ENCODE data around the gene PARP15.
"Not testable (repeated sequence)": the region's sequence is repeated elsewhere in the genome, so short reads cannot be mapped to it uniquely, and the experiment has no call there.

Gene PARP15

DNA sequence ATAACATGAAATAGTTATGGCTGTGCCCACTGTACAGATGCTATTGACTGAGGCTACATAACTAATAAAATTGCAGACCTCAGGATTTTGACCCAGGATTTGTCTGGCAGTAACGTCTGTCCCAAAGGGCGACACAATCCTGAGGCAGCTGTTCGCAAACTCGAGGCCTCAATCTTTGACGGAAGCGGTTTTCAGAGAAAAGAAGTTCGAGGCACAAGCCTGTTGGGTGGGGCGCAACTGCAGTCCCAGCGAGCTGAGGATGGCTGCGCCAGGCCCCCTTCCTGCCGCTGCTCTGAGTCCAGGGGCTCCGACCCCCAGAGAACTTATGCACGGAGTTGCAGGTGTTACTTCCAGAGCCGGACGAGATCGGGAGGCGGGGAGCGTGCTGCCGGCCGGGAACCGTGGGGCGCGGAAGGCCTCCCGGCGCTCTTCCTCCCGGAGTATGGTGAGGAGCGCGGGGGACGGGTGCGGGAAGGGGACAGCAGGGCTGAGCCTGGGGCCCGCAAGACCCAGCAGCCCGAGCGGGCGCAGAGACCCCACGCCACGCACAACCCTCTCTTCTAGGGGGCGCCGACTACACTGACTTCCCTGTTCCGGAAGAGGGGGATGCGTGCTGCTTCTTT is at the start of gene PARP15:
TSS of gene PARP15 (plus strand) at position 242 of the 623 bp plus-strand sequence. CDS start at position 260, 18 bp downstream.
- DNase-seq (ENCODE audit: low read depth in 2 of 2, low spot score in 1 of 2) = no peak

DNA sequence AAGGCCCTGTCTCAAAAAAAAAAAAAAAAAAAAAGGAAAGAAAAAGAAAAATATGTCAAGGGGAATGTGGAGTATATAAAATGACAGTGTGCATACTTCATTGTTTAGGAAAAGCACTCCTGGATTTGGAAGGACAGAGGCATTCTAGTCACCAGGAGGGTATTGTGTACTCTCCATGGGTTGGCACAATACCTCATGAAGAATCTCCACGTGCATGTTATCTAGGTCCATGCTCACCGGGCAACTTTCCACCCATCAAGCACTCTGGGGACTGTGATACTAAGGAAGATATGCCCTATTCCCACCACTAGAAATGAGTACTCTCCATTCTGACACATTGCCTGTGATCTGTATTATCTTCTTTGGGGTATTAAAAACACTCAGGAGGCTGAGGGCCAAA is 47.3 kb upstream of the PARP15 start:
- no peak for DNase-seq (ENCODE audit: low read depth in 2 of 2, low spot score in 1 of 2)

DNA sequence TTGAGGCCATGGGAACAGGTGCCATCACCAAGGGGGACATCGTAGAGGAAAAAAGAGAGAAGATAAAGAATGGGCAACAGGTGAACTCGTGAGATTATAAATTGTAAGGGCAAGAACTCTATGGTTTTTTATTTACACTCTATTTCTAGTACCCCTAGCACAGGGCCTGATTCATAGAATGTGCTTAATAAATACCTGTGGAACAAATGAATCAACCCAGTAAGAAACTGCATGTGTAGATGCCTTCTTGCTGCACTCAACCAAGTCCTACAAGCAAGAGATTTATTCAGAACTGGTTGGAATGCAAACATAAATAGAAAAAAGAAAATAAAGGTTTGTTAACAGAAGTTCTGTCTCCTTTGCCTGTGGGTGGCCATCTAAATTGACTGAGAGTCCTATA is 44.0 kb upstream of the PARP15 start:
- DNase-seq (ENCODE audit: low read depth in 2 of 2, low spot score in 1 of 2) = no peak

DNA sequence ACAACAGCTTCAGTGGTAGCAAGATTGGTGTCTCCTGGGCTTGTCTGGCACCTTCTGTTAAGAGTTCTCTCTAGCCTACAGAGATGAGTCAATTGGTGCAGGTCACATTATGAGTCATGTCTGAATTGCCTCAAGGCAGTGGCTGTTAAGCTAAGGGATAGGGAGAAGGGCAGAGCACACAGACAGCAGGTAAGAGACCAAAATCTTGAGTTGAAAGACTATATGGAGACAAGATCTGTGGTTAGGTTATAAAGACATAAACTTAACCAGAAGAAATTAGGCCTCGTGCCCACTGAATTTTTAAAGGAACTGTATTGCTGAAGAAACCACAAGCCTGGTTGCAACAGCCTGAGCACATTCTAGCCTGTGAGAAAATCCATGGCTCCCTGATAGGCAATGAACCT is 43.5 kb upstream of the PARP15 start:
- DNase-seq (ENCODE audit: low read depth in 2 of 2, low spot score in 1 of 2) = no peak

DNA sequence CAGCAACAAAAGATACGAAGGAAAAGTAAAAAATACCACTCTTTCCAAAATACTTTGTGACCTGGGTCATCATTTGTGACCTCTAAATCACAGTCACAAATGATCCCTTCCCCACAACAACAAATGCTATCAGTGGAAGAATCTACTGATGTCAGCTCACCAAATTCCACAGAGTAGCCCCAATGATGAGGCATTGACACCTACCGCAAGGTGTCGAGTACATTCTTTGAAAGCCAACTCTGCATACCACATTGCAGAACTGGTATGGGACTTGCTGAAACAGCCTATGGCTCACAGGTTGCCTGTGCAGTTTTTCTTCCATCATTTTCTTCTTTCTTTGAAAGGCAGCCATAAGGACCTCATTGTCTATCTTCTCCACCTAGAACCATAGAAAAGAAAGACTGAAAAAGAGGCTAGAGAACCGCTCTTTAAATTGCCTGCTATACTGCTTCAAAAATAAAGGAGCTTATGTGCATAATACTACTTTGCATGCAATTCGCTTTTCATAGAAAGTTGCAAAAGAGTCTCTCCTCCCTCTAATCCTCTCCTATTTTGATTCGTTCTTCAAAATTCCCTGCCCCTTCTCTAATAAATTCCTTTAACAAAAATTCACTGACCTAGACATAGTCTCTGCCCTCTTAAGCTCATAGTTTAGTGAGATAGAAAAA is 41.4 kb upstream of the PARP15 start:
- DNase-seq (ENCODE audit: low read depth in 2 of 2, low spot score in 1 of 2) = no peak

DNA sequence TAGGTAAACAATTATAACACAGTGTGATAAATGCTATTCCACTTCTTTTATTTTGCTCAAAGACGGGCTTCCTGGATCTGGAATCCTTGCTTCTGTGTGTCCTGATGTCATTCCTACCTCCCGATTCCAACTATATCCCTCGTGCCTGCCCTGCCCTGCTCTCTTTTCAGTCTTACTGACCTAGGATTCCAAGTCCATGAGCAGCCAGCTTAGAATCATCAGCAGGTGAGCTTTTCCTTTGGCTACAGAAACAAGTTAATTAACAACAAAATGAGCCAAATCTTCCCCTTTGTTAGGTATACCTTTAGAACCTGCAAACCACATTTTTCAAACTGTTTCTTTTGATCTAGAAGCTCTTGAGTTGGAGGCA is 40.8 kb upstream of the PARP15 start:
- DNase-seq (ENCODE audit: low read depth in 2 of 2, low spot score in 1 of 2) = no peak

DNA sequence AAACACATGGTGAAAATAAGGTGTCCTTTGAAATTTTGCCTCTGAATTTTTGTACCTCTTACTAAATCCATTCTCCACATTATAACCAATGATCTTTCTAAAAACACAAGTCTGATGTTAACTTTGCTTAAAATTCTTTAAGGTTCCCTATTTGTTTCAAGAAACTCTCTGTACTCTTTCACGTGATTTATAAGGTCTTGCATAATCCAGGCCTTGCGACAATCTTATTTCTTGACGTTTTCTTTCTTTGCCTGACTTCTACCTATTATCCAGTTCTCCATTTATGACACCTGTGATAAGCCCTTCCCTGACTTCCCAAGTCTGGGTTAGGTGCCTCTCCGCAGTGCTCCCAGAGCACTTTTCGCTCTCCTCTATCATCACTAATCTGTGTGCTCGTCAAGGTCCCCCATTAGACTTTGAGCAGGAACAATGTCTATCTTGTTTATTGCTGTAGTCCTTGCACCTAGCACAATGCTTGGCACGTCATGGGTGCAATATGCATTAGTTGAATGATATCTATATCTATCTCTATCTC is 38.4 kb upstream of the PARP15 start:
- DNase-seq (ENCODE audit: low read depth in 2 of 2, low spot score in 1 of 2) = no peak

DNA sequence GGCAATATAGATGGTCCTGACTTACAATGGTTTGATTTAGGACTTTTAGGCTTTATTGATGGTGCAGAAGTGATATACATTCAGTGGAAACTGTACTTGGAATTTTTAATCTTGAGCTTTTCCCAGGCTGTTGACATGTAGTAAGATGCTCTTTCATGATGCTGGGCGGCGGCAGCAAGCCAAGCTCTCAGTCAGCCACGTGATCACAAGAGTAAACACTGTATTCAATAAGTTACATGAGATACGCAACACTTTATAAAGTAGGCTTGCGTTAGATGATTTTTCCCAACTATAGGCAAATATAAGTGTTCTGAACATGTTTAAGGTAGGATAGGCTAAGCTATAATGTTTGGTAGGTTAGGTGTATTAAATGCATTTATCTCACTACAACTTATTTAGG is 31.3 kb upstream of the PARP15 start:
- DNase-seq (ENCODE audit: low read depth in 2 of 2, low spot score in 1 of 2) = no peak

DNA sequence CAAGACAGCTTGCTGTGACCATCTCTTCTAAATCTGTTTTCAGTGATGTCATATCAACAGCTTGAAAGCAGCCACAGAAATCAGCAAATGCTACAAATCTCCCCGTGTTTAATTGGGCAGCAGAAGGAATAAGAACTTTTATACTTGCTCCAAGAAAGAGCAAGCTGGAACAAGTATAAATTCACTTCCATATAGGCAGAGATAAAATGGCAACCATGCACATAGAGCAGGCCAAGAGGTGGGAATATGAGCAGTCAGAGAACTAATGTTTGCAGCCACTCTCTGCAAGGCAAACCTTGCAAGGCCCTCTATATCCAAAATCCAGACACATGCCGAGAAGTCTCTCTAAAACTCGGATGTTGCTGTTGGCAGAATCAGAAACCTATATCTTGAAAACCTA is 29.4 kb upstream of the PARP15 start:
- DNase-seq (ENCODE audit: low read depth in 2 of 2, low spot score in 1 of 2) = no peak

DNA sequence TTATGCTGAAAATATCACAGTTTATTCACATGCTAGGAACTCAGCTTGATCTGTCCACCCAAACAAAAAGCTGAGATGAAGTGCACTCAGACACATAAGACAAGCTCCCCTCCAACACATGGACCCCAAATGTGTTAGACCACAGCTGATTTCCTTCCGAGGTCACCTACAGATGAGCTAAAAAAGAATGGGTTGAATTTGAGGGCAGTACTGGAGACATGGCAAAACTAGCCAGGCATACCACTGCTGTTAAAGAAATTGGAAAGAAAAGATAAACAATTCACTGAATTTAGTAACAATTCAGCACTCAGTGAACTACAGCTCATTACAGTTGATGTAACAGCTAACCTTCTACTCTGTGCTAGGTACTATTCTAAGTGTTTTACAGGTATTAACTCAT is 28.8 kb upstream of the PARP15 start:
- DNase-seq (ENCODE audit: low read depth in 2 of 2, low spot score in 1 of 2) = no peak

DNA sequence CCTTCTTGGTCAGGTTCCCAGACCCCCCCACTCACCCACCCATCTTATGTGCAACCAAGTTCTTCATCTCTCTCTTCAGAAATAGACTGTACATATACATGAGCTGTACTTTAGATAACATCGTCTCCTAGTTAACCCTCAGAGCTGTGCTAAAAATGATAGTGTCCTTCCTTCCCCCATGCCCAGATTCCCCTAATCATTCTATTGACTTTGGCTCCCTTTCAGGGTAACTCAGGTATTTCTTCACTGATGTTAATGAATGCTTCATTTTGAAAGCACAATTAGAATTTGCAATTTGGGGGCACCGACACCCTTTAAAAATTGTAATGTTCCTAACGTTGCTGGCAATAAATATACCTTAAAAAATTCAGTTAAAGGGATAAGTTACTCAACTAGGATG is 24.3 kb upstream of the PARP15 start:
- no peak for DNase-seq (ENCODE audit: low read depth in 2 of 2, low spot score in 1 of 2)

DNA sequence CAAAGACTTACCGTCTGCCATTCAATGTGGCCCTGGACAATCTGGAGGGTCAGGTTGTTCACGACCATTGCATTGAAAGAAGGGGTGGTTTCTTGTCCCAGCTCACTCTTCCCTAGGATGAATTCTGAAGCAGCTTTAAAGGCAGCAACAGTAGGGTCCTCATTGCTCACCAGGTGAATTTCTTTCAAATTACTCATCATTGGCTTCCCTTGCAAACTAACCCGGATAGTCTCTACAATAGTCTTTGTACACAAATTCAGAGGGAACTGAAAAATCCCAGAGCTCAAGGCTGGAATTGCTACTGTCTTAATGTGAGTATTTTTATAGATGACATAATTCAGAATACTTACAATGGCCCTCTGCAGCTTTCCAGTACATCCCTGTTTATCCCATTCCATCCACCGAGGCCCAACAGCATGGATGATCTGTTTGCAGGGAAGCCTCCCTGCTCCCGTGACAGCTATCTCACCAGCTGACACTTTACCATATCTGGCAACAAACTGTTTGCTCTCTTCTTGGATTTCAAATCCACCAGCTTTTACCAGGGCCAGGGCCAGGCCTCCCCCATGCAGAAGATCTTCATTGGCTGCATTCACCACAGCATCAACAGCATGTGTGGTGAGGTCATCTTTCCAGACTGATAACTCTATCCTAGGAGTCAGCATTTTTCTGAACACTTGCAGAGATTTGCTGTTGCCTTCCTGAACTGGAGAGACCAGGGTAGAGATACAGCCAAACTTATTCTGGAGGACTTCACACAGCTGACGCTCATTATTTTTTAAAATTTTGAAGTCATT is 22.0 kb upstream of the PARP15 start:
- DNase-seq (ENCODE audit: low read depth in 2 of 2, low spot score in 1 of 2) = no peak

DNA sequence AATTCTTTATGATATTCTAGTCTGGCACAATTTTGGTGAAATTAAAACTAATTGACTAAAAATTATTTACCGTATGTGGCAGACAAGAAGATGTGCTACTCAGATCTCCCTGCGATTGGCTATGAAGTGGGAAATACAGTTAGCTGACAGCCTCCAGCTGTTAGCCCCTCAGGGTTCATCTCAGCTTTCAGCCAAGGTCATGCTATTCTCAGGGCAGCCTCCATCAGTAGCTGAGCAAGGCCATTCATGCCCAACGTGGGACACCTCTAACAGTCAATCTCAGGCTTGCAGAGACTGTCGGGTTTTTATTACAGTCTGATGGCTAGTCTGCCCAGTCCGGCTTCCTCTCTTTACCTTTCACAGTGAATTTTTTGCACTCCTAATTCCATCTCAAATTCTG is 20.1 kb upstream of the PARP15 start:
- DNase-seq (ENCODE audit: low read depth in 2 of 2, low spot score in 1 of 2) = no peak

DNA sequence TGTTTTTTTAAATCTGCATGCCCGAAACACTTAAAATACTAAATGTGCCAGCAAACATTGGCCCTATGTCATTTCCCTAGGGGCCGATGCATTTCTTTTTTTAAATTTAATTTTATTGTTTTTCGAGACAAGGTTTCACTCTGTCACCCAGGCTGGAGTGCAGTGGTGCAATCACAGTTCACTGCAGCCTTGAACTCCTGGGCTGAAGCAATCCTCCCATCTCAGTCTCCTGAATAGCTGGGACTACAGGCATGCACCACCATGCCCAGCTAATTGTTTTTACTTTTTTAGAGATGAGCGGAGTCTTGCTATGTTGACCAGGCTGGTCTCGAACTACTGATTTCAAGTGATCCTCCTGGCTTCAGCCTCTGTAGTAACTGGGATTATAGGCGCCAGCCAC is 18.8 kb upstream of the PARP15 start:
- DNase-seq (ENCODE audit: low read depth in 2 of 2, low spot score in 1 of 2) = no peak

DNA sequence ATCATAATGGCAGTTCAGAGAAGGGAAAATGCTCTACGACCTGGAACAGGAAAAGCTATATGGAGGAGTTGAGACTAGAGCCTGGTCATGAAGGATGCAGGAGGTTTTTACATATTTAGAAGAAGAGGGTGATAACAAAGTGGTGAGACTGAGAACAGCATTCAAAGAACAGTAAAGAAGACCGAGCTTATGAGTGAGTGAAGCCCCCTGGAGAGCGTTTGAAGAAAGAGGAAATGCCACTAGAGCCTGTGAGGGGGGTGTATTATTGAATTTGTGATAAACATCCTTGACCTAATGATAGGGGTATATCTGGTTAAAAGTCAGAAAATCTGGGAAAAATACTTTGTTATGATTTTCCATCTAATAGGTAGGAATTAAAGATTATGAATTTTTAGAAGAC is 17.5 kb upstream of the PARP15 start:
- DNase-seq (ENCODE audit: low read depth in 2 of 2, low spot score in 1 of 2) = no peak

DNA sequence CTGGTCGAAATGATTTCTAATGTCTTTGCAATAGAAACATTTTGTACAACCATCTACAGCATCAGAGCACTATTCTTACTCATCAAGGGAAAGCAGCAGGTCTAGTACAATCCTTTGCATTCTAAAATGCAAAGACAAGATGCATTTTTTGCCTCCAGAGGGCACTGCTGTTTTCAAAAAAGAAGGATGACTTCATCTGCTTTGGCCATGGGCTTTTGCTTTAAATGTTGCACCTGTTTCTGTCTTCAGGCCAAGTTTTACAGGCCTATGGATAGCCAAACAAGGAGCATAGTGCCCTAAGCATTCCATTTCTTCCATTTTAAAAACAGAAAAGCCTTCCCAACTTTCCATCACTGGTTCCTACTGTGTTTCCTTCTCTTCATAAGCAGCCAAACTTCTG is 16.8 kb upstream of the PARP15 start:
- peak in 1 of 2 donors; percentile 24 for DNase-seq (ENCODE audit: low read depth in 2 of 2, low spot score in 1 of 2)

DNA sequence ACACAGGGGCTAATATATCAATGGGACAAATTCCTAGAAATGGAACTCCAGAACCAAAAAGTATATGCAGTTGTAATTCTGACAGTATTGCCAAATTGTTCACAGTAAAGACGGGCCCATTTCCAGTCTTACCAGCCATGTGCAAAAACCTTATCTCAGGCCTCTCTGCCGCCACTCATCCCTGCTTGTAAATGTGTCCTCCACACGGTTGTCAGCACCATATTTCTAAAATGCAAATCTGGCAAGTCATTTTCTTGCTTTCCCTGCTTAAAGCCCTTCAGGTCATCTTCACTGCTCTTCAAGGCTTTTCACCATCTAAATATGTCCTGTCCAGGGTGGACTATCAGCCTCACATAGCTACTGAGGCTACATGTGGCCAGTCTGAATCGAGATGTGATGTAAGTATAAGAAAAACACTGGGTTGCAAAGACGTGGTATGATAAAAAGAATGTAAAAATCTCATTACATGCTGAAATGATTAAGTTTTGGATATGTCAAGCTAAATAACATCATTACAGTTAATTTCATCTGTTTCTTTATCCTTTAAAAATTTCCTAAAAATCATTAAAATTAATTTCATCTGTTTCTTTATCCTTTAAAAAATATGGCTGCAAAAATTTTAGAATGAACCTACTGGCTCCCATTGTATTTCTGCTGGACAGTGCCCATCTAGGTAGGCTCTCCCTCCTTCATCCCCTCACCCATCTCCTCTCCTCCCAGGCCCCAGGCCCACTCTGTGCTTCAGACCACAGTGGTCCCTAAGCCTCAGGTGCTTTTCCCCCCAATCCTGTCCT is 14.3 kb upstream of the PARP15 start:
- no peak for DNase-seq (ENCODE audit: low read depth in 2 of 2, low spot score in 1 of 2)

DNA sequence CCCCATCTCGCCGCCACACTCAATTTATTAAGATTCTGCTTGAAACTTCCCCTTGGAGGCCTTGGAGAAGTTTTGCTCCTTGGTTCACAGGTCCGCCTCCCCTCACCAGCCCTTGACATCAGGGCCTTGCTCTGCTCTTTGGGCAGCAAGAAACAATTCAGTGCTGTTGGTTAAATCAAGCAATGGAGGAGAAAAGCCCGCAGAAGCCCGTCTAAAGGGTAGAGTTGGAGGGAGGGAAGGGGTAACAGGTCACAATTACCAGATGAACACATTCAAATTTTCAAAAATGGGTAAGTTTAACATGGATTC is 13.8 kb upstream of the PARP15 start:
- DNase-seq (ENCODE audit: low read depth in 2 of 2, low spot score in 1 of 2) = no peak

DNA sequence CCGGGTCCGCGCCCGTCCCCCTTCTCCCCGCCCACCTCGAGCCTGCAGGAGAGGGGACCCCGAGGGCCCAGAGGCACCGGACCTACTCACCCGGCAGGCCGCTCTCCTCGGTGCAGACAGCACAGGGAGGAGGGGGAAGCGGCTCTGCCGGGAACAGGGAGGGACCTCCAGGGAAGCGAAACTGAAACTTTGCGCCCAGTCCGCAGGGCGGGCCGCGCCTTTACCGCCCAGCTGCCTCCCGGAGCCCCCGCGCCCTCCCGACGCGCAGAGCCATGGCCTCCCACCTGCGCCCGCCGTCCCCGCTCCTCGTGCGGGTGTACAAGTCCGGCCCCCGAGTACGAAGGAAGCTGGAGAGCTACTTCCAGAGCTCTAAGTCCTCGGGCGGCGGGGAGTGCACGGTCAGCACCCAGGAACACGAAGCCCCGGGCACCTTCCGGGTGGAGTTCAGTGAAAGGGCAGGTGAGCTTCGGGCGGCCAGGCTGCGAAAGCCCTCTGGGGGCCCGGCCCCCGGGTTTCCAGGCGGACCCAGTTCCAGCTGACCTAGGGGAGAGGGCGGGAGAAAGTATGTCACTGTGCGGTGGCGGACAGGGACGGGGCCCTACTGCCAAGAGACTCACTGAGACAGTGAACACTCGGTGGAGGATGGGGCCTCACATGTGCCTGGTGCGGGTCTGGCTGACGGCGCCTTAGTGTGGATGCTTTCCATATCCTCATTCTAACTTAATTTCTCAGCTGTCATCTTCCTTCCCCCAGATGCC is 13.1 kb upstream of the PARP15 start, which contains the start of the genes DTX3L and PARP9:
TSS of gene DTX3L (plus strand) at position 184 of the 758 bp plus-strand sequence. CDS start at position 273, 89 bp downstream.
TSS of gene PARP9 (minus strand) at position 146 of the 758 bp plus-strand sequence. CDS start 4,680 bp downstream, outside the sequence.
- peak; percentile 40 to 75 for DNase-seq (ENCODE audit: low read depth in 2 of 2, low spot score in 1 of 2)

DNA sequence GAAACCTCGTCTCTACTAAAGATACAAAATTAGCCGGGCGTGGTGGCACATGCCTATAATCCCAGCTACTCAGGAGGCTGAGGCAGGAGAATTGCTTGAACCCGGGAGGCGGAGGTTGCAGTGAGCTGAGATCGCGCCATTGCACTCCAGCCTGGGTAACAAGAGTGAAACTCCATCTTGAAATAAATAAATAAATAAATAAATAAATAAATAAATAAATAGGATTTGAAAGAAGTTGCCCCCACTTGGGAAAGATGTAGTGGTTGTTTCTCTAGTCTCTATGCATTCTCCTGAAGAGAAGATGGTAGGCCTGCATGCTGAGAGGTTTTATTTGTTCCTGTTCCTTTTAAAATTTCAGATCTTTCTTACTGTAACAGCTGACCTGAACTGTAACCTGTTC is 9.3 kb upstream of the PARP15 start:
- DNase-seq (ENCODE audit: low read depth in 2 of 2, low spot score in 1 of 2) = not testable (repeated sequence)
